ENCODE results near the gene SLC44A1.

Gene SLC44A1

GRCh38 chr9:105275938-105276337, 31.5 kb downstream of the SLC44A1 start:
- no peak for DNase-seq

- no peak for DNase-seq
Measured at GRCh38 chr9:105278751-105279150, 34.3 kb downstream of the SLC44A1 start.

- no peak for DNase-seq
Measured at GRCh38 chr9:105280691-105281090, 36.2 kb downstream of the SLC44A1 start.

DNA sequence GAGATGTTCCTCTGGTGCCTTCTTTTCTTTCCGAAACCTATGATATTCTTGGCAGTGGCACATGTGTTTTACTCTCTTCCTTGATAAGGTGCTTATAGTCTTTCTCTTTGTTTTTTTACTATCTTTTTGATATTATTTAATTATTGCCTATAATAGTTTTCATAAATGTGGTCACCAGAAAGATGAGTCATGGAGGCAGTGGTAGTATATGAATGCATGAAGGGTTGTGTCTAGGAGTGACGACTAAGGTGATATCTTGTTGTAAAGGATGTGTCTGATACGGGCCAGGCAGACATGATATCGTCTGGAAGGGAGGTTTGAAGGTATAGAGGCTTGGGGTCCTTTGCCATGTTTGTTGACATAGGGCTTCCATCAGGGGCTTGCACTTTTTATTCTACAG, 36.8 kb downstream of the SLC44A1 start:
- no peak for DNase-seq

GRCh38 chr9:105281926-105282325, 37.5 kb downstream of the SLC44A1 start:
- DNase-seq, result no peak

DNA sequence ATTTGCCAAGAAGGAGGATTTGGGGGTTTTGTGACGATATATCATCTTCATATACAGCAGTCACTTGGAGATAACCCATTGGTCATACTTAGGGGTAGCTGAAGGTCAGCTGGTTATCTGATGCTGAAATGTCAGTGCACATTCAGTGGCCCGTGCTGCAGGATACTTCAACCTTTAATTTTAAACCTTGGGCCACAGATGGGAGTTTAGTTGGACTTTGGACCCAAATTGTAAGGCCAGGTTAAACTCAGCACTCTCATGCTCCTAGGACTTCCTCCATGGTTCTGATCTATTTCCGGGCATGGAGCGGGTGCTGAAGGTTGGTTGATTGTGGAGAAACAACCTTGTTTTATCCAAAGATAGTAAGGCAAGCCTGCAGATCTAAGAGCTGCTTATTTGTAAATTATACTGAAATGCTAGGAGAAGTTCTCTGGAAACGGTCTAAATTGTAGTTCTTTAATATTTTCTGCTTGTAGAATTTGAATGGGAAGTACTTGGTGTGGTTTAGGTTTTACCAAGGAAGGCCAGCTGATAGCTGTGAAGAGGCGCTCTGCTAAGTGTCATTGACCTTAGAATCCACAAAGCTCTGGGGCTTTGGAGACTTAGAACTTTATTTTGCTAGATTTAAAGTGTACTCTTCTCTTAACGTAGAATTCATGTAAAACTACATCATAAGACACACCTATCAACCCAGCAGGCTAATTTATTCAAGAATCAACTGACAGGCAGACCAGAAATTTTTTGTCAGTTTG, 38.6 kb downstream of the SLC44A1 start:
- no peak for DNase-seq

- no peak for DNase-seq
Measured at GRCh38 chr9:105283795-105284194, 39.3 kb downstream of the SLC44A1 start.

- no peak for DNase-seq
Measured at GRCh38 chr9:105284463-105284862, 40.0 kb downstream of the SLC44A1 start.

DNA sequence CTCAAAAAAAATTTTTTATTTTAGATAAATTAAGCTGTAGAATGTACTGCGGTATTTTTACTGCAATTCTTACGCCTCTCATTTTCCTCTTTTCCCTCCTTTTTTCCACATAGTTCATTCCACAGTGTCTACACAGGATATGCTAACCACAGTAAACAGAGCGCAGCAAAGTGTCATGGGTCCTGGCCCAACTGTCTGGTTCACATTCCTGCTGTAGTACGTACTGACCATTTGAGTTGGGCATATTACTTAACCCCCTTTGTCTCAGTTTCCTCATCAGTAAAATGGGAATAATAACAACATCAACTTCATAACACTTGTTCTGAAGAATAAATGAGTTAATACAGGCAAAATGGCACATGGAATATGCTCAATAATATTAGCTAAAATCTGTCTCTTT, 41.6 kb downstream of the SLC44A1 start:
- DNase-seq, result no peak

DNA sequence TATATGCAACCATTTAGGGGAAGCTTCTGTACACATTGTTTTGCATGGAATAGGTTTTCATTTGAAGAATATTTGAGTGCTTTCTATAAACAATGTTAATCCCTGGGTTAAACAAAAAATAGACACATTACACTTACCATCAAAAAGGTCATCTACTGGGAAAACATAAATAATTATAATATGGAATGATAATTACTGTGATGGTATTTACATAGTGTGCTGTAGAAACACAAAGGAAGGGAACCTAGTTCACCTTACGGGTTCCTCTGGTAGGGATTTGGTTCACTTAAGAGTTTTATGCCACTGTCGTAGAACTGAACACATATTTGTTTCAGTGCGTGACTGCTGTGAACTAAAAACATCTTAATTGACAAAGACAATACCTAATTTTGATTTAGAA, 44.9 kb downstream of the SLC44A1 start:
- DNase-seq, result no peak

DNA sequence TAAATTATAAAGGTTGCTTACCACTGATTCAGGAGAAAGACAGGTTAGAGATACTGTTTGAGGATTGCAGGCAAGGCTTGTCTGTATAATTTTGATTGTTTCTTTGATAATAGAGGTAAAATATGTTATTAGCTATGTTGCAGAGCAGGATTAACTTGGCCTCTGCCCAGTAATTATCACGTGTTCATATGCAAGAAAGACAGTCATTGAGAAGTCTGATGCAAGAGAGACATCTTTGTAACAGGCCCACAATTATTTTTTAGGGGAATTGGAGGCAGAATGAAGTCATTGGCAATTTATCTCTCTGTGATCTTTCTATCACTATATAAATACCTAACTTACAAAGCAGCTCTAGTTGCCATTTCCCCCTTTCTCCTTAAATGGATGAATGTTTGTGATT, 46.0 kb downstream of the SLC44A1 start:
- DNase-seq, result no peak

DNA sequence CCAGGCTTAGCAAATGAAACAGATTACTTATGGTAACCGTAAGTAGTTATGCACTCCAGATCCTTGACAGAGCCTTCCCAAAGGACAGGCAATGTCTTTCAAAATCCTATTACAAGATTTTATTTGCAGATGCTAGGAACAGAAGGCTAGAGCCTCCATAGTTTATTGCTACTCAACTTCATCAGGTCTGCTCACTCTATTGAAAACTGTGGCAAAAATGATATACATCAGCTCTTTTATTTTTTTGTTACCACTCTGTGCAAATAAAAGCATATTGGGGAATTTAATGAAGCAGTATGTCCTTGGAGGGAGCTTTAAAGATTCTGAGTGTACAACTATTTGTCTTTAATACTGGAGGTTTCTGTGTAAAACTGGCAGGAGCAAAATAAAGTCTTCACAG, 46.5 kb downstream of the SLC44A1 start:
- no peak for DNase-seq

DNA sequence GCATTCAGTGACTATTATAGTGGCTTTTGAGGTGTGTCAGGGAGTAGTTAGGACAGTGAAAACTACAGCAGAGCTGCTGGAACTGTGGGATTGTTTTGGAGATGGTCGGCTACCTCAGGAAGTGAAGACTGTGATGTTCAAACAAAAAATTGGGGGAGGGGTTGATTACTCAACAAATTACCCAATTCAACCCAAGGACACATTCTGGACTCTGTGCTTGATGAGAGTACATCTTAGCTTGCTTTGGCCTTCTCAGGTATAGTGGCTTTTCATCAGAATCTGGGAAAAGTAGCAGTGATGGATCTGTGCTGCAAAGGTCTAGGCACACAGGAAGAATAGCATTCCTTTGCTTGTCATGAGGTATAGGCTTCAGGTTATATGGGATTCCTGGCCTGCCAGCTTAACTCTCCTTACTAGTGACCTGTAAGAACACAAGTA, 47.0 kb downstream of the SLC44A1 start:
- no peak for DNase-seq

- DNase-seq, result no peak
Measured at GRCh38 chr9:105291938-105292337, 47.5 kb downstream of the SLC44A1 start.

DNA sequence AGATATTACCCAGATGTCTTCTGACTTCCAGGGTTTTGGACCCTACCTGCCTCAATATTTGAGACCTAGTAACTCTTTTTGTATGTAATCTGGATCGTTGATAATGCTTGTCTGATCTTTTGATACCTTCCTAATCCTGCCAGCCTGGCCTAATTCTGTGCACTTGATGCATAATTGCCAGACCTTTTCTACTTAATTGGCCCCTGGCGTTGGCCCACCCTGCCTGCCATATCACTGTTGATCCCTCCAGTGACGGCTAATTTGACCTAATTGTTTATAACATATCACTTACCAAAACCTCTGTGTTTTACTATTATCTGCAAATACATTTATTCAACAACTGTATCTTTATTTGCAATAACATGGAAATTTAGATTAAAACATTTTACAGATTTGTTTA, 49.0 kb downstream of the SLC44A1 start:
- DNase-seq, result no peak

GRCh38 chr9:105295201-105295550, 50.7 kb downstream of the SLC44A1 start:
- no peak for DNase-seq

- no peak for DNase-seq
Measured at GRCh38 chr9:105295986-105296385, 51.5 kb downstream of the SLC44A1 start.

DNA sequence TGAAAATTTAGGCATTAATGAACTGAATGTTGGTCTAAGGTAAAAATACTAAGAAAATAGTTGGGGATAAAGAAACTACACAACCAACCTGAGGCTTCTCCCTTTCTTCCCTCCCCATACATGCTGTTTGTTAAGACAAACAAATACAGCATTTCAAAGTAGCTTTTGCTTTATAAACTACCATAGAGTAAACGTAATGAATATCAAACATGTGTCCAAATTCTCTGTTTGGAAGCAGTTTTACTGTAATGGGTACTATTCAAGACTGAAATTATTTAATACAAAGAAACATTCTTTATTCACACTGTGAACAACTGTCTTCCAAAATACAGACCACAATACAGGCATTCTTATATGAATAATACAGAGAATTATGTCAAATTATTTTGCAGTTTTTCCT, 52.0 kb downstream of the SLC44A1 start:
- DNase-seq, result no peak

GRCh38 chr9:105296877-105297287, 52.4 kb downstream of the SLC44A1 start:
- no peak for DNase-seq

DNA sequence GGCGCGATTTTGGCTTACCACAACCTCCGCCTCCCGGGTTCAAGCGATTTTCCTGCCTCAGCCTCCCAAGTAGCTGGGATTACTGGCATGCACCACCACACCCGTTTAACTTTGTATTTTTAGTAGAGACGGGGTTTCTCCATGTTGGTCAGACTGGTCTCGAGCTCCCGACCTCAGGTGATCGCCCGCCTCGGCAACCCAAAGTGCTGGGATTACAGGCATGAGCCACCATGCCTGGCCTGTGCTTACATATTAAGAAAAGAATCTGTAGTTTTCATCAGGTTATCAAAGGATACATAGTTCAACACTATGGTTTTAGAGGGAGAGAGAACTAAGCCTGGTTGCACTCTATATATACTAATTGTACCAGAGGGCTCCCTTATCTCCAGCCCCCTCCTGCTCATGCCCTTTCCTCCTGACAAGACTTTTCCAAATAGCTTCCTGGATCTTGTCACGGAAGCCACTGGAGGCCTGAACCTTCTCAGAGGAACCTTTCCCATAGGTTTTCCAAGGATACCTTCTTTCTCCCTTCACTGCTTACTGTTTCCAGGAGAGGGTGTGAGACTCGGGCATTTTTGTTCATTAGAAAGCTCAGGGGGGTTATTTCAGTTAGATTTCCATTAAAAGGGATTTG, 53.1 kb downstream of the SLC44A1 start:
- no peak for DNase-seq

DNA sequence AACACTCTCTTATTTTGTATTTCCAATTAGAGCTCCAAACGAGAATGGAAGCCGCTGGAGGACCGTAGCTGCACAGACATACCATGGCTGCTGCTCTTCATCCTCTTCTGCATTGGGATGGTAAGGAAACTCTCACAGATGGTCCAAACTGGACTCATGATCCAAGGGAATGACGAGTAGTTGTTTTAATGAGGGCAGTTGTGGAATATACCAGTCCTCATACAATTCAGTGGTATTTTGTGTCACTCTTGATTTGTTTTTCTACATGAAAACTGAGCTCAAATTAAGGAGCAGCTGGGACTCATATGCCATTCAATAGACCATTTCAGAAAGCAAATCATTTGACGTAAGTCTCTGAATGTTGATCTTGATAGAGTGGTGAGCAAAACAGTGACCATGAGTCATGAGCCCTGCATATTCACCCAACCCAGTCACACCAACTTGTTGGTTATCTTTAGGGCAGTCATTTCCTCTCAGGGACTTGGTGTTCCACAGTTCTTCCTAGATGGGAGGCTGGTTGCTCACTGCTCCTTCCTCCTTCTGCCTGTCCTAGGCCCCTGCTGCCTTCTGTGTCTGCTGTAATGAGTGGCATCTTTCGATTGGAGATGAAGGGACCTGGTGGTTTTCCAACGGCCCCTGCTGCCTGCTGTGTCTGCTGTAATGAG, 54.9 kb downstream of the SLC44A1 start:
- no peak for DNase-seq

DNA sequence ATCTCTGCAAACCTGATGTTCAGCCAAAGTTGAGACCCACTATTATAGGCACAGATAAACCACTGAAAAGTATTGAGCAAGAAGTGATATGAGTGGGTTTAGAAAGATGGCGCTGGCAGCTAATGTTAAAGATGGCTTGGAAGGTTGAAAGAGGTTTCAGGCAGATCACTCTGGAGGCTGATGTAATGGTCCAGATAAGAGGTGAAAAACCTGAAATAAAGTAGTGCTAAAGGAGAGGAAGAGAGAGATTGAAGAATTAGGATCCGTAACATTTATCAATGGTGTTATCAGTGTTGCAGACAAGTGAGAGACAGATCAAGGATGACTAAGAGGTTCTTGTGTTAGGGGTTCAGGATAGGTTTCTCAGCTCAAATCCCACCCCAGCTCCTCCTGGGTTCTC, 58.3 kb downstream of the SLC44A1 start:
- no peak for DNase-seq

DNA sequence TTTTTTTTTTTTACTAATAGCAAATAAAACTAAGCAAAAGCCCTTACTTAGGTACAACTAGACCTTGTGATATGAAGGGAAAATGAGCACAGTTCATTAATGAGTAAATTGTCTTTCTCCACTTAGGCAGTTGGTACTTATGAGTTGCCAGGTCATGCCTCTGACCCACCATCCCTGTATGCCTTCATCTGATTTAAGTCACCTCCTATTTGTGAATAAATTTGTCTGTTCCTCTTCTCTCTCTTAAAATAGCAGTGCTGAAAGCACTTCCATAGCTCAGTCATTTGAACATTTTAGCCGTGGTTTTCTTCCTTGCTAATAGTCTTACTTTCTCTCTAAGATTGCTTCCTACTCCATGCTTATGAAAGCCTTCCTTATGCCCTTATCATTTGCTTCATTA, 61.4 kb downstream of the SLC44A1 start:
- DNase-seq, result no peak
